ENCODE results near the gene CEP350. TPM values are rescaled to one million over a fixed set of nuclear protein-coding genes. Genes with fewer than 3 reads are reported as not detected.

The CEP350 gene
- total and polyA plus RNA-seq, 2 of the 13 experiments (the other 11 are each of a cell fraction or from before 2014, with no cell fraction given), result 7.6 to 35.9 TPM

DNA sequence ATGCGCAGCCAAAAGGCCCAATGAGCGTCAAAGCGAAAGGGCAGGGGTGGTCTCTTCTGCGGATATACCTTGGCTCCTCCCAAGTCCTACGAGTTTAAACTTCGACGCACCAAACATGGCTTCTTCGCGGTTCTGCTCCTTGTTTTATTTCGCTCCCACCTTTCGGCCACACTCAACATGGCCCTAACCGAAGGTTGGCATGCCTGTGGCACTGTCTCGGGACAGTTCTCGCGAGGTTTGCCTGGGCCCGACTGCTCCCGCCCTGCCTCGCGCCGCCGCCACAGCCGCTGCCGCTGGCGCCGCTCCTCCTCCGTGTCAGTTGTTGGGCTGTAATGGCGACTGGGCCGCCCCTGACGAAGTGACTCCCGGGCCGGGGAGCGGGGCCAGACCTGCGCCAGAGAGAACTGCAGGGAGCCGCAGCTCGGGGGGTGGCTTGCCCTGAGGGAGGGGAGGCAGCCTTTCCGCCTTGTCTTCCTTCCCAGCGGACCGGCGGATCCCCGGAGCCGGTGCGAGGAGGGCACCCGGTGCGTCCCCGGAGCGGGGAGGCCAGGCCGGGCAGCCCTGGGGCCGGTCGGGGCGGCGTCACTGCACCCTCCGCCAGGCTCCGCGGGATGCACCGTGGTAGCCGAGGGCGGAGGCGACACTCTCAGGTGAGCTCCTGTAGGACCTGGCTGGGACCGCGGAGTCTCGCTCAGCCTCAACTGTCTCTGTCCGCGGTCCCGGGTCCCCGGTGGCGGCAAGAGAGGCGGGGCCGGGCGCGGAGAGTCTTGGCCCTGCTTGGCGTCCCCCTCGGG lies at the start of gene CEP350 (continued):
- TF ChIP-seq, protein P1, sequence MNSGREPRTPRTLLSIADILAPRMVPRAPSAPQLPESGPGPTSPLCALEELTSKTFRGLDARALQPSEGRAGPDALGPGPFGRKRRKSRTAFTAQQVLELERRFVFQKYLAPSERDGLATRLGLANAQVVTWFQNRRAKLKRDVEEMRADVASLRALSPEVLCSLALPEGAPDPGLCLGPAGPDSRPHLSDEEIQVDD (CRISPR knock-in tag; IDR thresholded peaks at IDR 0.05; ENCODE audit: borderline replicate concordance), result no peak
- TF ChIP-seq PAF1 (CRISPR knock-in tag; IDR thresholded peaks at IDR 0.05) (no peak), BRD4 (CRISPR knock-in tag; IDR thresholded peaks at IDR 0.05) (peak; percentile 79; the same call in 1 of the 2 replicates), KLF16 (CRISPR knock-in tag; IDR thresholded peaks at IDR 0.05) (peak in 1 of 2 experiments; percentile 78; a peak in 1 of 4 replicates), KDM2A (CRISPR knock-in tag; IDR thresholded peaks at IDR 0.05; ENCODE audit: borderline replicate concordance, low read depth) (peak; percentile 96), ZNF34 (CRISPR knock-in tag; IDR thresholded peaks at IDR 0.05; ENCODE audit: borderline replicate concordance) (peak; percentile 81; the same call in 1 of the 2 replicates), AGO2 (optimal IDR thresholded peaks at IDR 0.05; ENCODE audit: low read depth, low read length) (peak; percentile 80), ZZZ3 (CRISPR knock-in tag; IDR thresholded peaks at IDR 0.05; ENCODE audit: borderline replicate concordance) (peak; percentile 53; the same call in 1 of the 2 replicates), ZNF335 (CRISPR knock-in tag; IDR thresholded peaks at IDR 0.05) (no peak), KLF11 (CRISPR knock-in tag; IDR thresholded peaks at IDR 0.05) (no peak), GATAD2A (CRISPR knock-in tag; IDR thresholded peaks at IDR 0.05) (peak; percentile 64; the same call in 1 of the 2 replicates), POLR2G (IDR thresholded peaks at IDR 0.05; ENCODE audit: low read depth, low read length) (peak; percentile 93), U2AF1 (optimal IDR thresholded peaks at IDR 0.05; ENCODE audit: low read depth, low read length) (no peak), SMAD3 (CRISPR knock-in tag; IDR thresholded peaks at IDR 0.05) (peak; percentile 49), MAF1 (CRISPR knock-in tag; IDR thresholded peaks at IDR 0.05; ENCODE audit: borderline replicate concordance) (peak; percentile 40; the same call in 1 of the 2 replicates), HNRNPLL (IDR thresholded peaks at IDR 0.05; ENCODE audit: low read depth, low read length, poor library complexity, severe bottlenecking) (peak; percentile 78), PRPF4 (IDR thresholded peaks at IDR 0.05; ENCODE audit: low read depth, low read length, poor library complexity, severe bottlenecking) (no peak), ZNF773 (CRISPR knock-in tag; IDR thresholded peaks at IDR 0.05; ENCODE audit: borderline replicate concordance) (no peak), ZSCAN29 (CRISPR knock-in tag; conservative IDR thresholded peaks at IDR 0.05) (0 out of 2 replicates have a peak, but pooled peaks have one; percentile 66), POLR2AphosphoS2 (IDR thresholded peaks at IDR 0.05; ENCODE audit: low read depth, low read length) (no peak), MTA1 (CRISPR knock-in tag; IDR thresholded peaks at IDR 0.05; ENCODE audit: borderline replicate concordance) (peak; percentile 48), NAIF1 (CRISPR knock-in tag; IDR thresholded peaks at IDR 0.05; ENCODE audit: borderline replicate concordance) (no peak), MTF1 (CRISPR knock-in tag; IDR thresholded peaks at IDR 0.05) (no peak), ZNF572 (CRISPR knock-in tag; IDR thresholded peaks at IDR 0.05) (no peak), BORCS8-MEF2B (CRISPR knock-in tag; IDR thresholded peaks at IDR 0.05) (peak; percentile 61), ZNF614 (CRISPR knock-in tag; IDR thresholded peaks at IDR 0.05; ENCODE audit: borderline replicate concordance) (peak; percentile 62)
- TF ChIP-seq, protein P2, sequence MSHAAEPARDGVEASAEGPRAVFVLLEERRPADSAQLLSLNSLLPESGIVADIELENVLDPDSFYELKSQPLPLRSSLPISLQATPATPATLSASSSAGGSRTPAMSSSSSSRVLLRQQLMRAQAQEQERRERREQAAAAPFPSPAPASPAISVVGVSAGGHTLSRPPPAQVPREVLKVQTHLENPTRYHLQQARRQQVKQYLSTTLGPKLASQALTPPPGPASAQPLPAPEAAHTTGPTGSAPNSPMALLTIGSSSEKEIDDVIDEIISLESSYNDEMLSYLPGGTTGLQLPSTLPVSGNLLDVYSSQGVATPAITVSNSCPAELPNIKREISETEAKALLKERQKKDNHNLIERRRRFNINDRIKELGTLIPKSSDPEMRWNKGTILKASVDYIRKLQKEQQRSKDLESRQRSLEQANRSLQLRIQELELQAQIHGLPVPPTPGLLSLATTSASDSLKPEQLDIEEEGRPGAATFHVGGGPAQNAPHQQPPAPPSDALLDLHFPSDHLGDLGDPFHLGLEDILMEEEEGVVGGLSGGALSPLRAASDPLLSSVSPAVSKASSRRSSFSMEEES (CRISPR knock-in tag; IDR thresholded peaks at IDR 0.05), result peak; percentile 73; the same call in 1 of the 2 replicates
